Natural killer cell treated with Interleukin-12 subunit alpha and Interleukin-12 subunit beta and Interleukin-15 and Interleukin-18, amount 100 ng/mL, for 72 hours (primary cell): Measurements from ENCODE around the gene RFPL4AL1. TPM values are rescaled to one million over a fixed set of nuclear protein-coding genes. Genes with fewer than 3 reads are reported as not detected.
"Not testable (repeated sequence)": the region's sequence is repeated elsewhere in the genome, so short reads cannot be mapped to it uniquely, and the experiment has no call there.

Source experiments
- ATAC-seq, 2 donors: fragments of 150-1000 bp; cut with Tn5 transposase in 1 of 2; sonication (Bioruptor Pico), chemical (Tn5 transposase) in 1 of 2; 2 replicates each; pipeline ENCODE4 v1.10.0; 2021
- DNase-seq: peaks from one replicate; pipeline ENCODE4 v3.0.0; 2022; ENCODE audit warnings: low spot score
- H3K27ac Mint-ChIP-seq, 2 donors: 1 replicate in 1 of 2; 2 replicates in 1 of 2; pipeline ENCODE4 v1.8.0; 2022; ENCODE audit warnings: mixed read lengths in 2 of 2, mild to moderate bottlenecking in 1 of 2, moderate library complexity in 1 of 2
- H3K27me3 Mint-ChIP-seq, 2 donors: 1 replicate in 1 of 2; 2 replicates in 1 of 2; pipeline ENCODE4 v1.8.0; 2022; ENCODE audit warnings: mixed read lengths in 2 of 2
- H3K36me3 Mint-ChIP-seq: one replicate; pipeline ENCODE4 v1.8.0; 2022; ENCODE audit warnings: mixed read lengths
- H3K4me1 Mint-ChIP-seq, 2 donors: 1 replicate in 1 of 2; 2 replicates in 1 of 2; pipeline ENCODE4 v1.8.0; 2022; ENCODE audit warnings: low read depth in 2 of 2, mixed read lengths in 2 of 2, mild to moderate bottlenecking in 1 of 2
- H3K4me3 Mint-ChIP-seq: one replicate; pipeline ENCODE4 v1.8.0; 2022; ENCODE audit warnings: mixed read lengths
- H3K9me3 Mint-ChIP-seq: 2 replicates; pipeline ENCODE4 v1.8.0; 2022; ENCODE audit warnings: mixed read lengths
- total RNA-seq, 2 donors: library from RNA; stranded (reverse); gene quantifications; one replicate each; pipeline ENCODE4 v1.2.3, GENCODE V29; 2022

The RFPL4AL1 gene
- total RNA-seq: not detected

DNA sequence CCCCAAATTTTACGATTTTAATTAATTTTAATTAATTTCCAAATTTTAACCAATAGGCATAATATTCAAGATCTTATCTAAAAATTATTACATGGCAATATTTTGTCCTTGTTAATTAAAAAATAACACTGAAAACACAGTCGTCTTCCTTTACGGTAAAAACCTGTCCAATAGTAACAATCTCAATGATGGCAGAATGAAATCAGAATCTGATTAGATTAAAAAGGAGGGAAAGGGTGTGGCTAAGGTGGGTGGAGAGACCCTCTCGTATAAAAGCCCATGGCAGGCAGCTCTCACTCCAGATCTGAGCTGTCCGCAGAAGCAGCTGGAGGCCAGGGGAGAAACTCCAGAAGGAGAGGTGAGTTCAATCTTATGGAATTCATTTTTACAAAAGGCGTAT lies at the start of gene RFPL4AL1:
Gene RFPL4AL1, plus strand, starts transcription at position 301 of the 400 bp plus-strand sequence. CDS start 2,687 bp downstream, outside the sequence.
- not testable (repeated sequence) for H3K4me3 Mint-ChIP-seq, H3K4me1 Mint-ChIP-seq, ATAC-seq, H3K9me3 Mint-ChIP-seq, DNase-seq, H3K27ac Mint-ChIP-seq, H3K36me3 Mint-ChIP-seq
- H3K27me3 Mint-ChIP-seq: peaks cover 14 to 17% of the 10 kb centered on the region in 2 donors

DNA sequence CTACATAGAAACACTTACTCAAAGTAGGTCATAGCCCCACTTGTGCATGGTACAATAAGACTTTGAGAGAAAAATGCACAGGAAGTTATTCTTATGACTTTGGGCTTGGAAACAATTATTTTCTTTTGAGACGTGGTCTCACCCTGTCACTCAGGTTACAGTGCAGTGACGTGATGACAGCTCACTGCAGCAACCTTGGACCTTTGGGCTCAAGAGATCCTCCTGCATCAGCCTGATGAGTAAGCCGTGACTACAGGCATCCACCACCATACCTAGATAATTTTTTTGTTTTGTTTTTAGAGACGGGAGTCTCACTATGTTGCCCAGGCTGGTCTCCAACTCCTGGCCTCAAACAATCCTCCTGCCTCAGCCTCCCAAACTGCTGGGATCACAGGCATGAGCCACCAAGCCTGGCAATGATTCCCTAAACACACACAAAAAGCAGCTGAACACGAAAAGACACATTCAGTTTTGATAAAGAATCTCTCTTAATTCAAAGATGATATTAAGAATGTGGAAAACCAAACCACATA lies 48.6 kb upstream of the RFPL4AL1 start:
- H3K27me3 Mint-ChIP-seq: peaks cover 30 to 42% of the 10 kb centered on the region in 2 donors
- DNase-seq: no peak
- no peak overlapping the region for H3K4me3 Mint-ChIP-seq
- H3K27ac Mint-ChIP-seq: no peak overlapping the region
- H3K4me1 Mint-ChIP-seq: no peaks in the 10 kb centered on the region
- peaks cover 6% of the 10 kb centered on the region for H3K36me3 Mint-ChIP-seq
- no peak for ATAC-seq
- H3K9me3 Mint-ChIP-seq: peaks cover 9% of the 10 kb centered on the region

DNA sequence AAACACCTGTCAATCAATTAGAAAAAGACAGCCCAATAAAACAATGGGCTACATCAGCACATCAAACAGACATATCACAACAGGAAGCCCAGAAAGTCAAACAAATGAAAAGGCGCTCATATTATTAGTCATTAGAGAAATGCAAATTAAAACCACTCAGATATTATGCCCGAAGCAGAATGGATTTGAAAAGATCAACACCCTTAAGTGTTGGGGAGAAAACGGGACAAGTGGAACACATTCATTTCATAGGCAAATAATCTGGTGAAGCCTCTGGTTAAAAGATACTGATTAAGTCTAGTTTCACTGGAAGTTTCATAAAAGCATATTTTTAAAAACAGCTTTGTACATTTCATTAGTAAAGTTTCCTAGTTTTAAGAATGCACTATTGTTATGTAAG lies 48.1 kb upstream of the RFPL4AL1 start:
- ATAC-seq (no peak), DNase-seq (no peak)
- H3K4me3 Mint-ChIP-seq: no peak overlapping the region
- H3K27ac Mint-ChIP-seq: no peak overlapping the region
- no peaks in the 10 kb centered on the region for H3K4me1 Mint-ChIP-seq
- H3K27me3 Mint-ChIP-seq: peaks cover 33 to 42% of the 10 kb centered on the region in 2 donors
- H3K36me3 Mint-ChIP-seq: peaks cover 6% of the 10 kb centered on the region
- H3K9me3 Mint-ChIP-seq: peaks cover 9% of the 10 kb centered on the region

DNA sequence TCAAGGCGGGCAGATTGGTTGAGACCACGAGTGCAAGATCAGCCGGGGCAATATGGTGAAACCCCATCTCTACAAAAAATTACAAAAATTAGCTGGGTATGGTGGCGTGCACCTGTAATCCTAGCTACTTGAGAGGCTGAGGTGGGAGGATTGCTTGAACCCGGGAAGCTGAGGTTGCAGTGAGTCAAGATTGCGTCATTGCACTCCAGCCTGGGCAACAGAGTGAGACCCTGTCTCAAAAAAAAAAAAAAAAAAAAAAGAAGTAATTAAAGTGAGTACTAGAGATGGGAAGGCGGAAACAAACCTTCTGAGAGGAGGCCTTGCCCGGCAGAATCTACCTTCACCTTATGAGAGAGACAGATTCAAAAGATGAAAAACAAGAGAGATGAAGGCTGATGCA lies 45.4 kb upstream of the RFPL4AL1 start:
- peaks cover 9% of the 10 kb centered on the region for H3K9me3 Mint-ChIP-seq
- DNase-seq (no peak), ATAC-seq (no peak)
- peaks cover 26 to 40% of the 10 kb centered on the region in 2 donors for H3K27me3 Mint-ChIP-seq
- H3K4me3 Mint-ChIP-seq: no peak overlapping the region
- no peaks in the 10 kb centered on the region for H3K4me1 Mint-ChIP-seq
- H3K36me3 Mint-ChIP-seq: peaks cover 6% of the 10 kb centered on the region
- H3K27ac Mint-ChIP-seq: no peak overlapping the region

DNA sequence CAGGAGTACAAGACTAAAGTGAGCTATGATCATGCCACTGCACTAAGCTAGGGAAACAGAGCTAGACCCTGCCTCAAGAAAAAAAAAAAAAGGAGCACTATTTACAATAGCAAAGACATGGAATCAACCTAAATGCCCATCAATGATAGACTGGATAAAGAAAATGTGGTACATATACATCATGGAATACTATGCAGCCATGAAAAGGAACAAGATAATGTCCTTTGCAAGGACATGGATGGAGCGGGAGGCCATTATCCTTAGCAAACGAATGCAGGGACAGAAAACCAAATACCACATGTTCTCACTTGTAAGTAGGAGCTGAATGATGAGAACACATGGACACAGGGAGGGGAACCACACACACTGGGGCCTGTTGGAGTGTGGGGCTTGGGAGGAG lies 38.5 kb upstream of the RFPL4AL1 start:
- H3K36me3 Mint-ChIP-seq, H3K4me3 Mint-ChIP-seq: not testable (repeated sequence)

DNA sequence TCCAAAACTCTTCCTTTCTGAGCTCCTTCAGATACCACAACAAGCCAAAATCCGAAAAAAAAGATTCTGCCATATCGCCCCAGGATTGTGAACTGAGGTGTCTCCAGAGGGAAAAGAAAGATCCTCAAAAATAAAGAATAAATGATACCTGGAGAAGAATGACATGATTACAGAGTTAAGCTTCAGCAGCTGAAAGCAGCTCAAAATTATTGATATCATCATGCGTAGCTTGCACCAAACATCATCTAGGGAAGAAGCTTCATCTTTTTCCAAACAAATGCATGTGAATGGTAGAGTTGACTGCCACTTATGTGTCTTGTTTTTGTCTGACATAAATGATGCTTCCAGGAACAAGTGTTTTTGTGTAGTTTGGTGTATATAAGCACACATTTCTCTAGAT lies 30.6 kb upstream of the RFPL4AL1 start, which contains the start of gene NLRP9:
Gene NLRP9, minus strand, starts transcription at position 101 of the 400 bp plus-strand sequence. Its CDS starts 28 bp downstream, at position 73.
- ATAC-seq (no peak), DNase-seq (no peak)
- no peaks in the 10 kb centered on the region for H3K9me3 Mint-ChIP-seq
- no peaks in the 10 kb centered on the region for H3K4me1 Mint-ChIP-seq
- no peak within 1 kb of the TSS for H3K4me3 Mint-ChIP-seq
- H3K27ac Mint-ChIP-seq: no peak within 1 kb of the TSS
- no peaks in the 10 kb centered on the region for H3K36me3 Mint-ChIP-seq
- peaks cover 2 to 14% of the 10 kb centered on the region in 2 donors for H3K27me3 Mint-ChIP-seq

More for the DNA sequence above, 38.5 kb upstream of the RFPL4AL1 start:
- H3K9me3 Mint-ChIP-seq, ATAC-seq, H3K27ac Mint-ChIP-seq, H3K27me3 Mint-ChIP-seq, DNase-seq, H3K4me1 Mint-ChIP-seq: not testable (repeated sequence)

DNA sequence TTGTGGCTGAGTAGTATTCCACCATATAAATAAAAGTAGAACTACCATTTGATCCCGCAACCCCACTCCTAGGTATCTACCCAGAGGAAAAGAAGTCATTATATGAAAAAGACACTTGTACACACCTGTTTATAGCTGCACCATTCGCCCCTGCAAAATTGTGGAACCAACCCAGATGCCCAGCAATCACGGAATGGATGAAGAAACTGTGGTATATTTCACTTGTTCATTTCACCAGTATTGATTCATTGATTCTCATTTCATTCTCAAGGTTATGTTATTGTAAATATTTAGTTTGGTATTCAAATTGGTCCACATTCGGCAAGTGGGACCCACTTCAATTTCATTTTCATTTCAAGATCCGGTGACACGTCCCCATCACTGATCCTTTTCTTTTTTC lies 18.2 kb upstream of the RFPL4AL1 start:
- Mint-ChIP-seq H3K36me3 (no peaks in the 10 kb centered on the region), H3K27me3 (peaks cover 3 to 10% of the 10 kb centered on the region in 2 donors), H3K4me1 (no peaks in the 10 kb centered on the region), H3K4me3 (no peak overlapping the region), H3K27ac (no peak overlapping the region), H3K9me3 (no peaks in the 10 kb centered on the region)
- DNase-seq: no peak
- no peak for ATAC-seq

DNA sequence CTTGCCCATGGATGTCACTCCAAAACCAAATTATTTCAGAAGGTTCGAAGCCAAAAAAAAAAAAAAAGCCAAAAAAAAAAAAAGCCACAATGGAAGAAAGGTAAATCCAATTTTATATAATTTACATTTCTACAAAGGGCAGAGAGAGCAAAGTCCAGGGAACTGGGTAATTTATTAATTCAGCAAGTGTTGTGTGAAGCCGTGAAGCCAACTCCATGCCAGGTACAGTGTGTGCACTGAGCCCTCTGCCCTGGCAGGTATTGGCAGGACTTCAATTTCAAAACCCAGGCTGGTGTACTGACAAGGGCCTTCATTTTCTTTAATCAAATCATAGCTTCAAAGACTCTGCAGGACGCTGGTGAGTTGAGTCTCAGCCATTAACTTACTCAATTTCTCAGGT lies 15.5 kb upstream of the RFPL4AL1 start:
- Mint-ChIP-seq H3K4me1 (no peaks in the 10 kb centered on the region), H3K27ac (no peak overlapping the region), H3K36me3 (no peaks in the 10 kb centered on the region), H3K9me3 (peaks cover 3% of the 10 kb centered on the region), H3K27me3 (peaks cover 3 to 27% of the 10 kb centered on the region in 2 donors), H3K4me3 (no peak overlapping the region)
- DNase-seq (no peak), ATAC-seq (no peak)

DNA sequence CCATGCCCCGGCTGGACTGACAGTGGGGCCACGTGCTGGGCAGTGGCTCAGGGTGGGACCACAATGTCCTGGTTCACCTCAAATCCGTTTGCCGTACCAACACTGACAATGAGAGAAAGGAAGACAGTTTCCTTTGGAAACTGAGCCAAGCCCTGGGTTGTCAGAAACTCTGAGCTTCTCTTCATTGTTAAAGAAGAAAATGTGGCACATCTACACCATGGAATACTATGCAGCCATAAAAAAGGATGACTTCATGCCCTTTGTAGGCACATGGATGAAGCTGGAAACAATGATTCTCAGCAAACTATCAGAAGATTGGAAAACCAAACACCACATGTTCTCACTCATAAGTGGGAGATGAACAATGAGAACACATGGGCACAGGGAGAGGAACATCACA lies 12.1 kb upstream of the RFPL4AL1 start:
- DNase-seq, H3K4me1 Mint-ChIP-seq, H3K36me3 Mint-ChIP-seq: not testable (repeated sequence)

DNA sequence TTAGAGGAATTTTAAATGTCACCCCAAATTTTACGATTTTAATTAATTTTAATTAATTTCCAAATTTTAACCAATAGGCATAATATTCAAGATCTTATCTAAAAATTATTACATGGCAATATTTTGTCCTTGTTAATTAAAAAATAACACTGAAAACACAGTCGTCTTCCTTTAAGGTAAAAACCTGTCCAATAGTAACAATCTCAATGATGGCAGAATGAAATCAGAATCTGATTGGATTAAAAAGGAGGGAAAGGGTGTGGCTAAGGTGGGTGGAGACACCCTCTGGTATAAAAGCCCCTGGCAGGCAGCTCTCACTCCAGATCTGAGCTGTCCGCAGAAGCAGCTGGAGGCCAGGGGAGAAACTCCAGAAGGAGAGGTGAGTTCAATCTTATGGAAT lies 10.1 kb upstream of the RFPL4AL1 start, which contains the start of gene RFPL4A:
Gene RFPL4A, plus strand, starts transcription at position 301 of the 400 bp plus-strand sequence. CDS start 2,704 bp downstream, outside the sequence.
- H3K9me3 Mint-ChIP-seq, H3K36me3 Mint-ChIP-seq, H3K4me3 Mint-ChIP-seq, ATAC-seq, H3K4me1 Mint-ChIP-seq, DNase-seq, H3K27ac Mint-ChIP-seq: not testable (repeated sequence)
- peaks cover 4 to 34% of the 10 kb centered on the region in 2 donors for H3K27me3 Mint-ChIP-seq

More for the DNA sequence above, 12.1 kb upstream of the RFPL4AL1 start:
- H3K4me3 Mint-ChIP-seq, H3K27ac Mint-ChIP-seq, ATAC-seq, H3K9me3 Mint-ChIP-seq: not testable (repeated sequence)
- peaks cover 7 to 43% of the 10 kb centered on the region in 2 donors for H3K27me3 Mint-ChIP-seq

DNA sequence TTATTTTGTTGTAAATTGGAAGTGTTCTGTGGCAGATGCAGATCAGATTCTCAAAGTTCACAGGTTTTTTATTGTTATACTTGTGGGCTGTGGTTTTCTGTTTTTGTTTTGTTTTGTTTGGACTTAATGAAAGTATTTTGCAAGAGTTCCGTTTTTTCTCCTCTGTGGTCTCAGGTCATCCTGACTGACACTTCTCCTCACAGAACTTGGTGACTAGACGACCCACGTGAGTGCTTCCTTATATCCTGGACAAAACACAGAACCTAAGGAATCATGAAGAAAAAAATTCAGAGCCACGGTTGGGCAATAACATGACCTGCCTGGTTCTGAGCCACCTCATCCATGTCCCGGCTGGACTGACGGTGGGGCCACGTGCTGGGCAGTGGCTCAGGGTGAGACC lies 2.5 kb upstream of the RFPL4AL1 start:
- peaks cover 0 to 3% of the 10 kb centered on the region in 2 donors for H3K4me1 Mint-ChIP-seq
- H3K27ac Mint-ChIP-seq: no peak overlapping the region
- H3K27me3 Mint-ChIP-seq: peaks cover 16 to 22% of the 10 kb centered on the region in 2 donors
- no peak overlapping the region for H3K4me3 Mint-ChIP-seq
- H3K9me3 Mint-ChIP-seq: no peaks in the 10 kb centered on the region
- ATAC-seq (no peak), DNase-seq (no peak)
- H3K36me3 Mint-ChIP-seq: no peaks in the 10 kb centered on the region

DNA sequence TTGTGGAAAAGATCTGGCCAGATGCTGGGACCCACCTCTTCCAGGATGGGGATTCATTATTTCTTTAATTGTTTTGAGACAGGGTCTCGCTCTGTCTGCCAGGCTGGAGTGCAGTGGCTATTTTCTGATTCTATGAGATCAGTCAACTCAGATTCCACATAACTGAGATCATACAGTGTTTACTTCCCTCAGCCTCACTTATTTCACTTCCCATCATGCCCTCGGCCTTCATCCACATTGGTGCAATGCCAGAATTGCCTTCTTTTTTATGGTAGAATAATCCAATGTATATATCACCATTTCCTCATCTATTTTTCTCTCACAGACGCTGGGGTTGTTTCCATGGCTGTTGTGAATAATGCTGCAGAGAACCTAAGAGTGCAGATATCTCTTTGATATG lies 714 bp downstream of the RFPL4AL1 start:
- H3K4me1 Mint-ChIP-seq, H3K27ac Mint-ChIP-seq, DNase-seq, H3K4me3 Mint-ChIP-seq, H3K36me3 Mint-ChIP-seq, ATAC-seq, H3K9me3 Mint-ChIP-seq: not testable (repeated sequence)
- H3K27me3 Mint-ChIP-seq: peaks cover 13 to 15% of the 10 kb centered on the region in 2 donors

DNA sequence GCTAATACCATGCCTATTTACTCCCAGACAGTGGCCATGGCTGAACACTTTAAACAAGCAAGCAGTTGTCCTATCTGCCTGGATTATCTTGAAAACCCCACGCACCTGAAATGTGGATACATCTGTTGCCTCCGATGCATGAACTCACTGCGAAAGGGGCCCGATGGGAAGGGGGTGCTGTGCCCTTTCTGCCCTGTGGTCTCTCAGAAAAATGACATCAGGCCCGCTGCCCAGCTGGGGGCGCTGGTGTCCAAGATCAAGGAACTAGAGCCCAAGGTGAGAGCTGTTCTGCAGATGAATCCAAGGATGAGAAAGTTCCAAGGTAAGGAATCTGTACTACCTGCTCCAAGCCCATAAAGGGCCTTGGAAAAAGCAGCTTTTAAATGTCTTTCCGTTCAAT lies 8.6 kb downstream of the RFPL4AL1 start:
- no peaks in the 10 kb centered on the region for H3K36me3 Mint-ChIP-seq
- no peak for ATAC-seq
- H3K4me3 Mint-ChIP-seq: no peak overlapping the region
- no peaks in the 10 kb centered on the region for H3K4me1 Mint-ChIP-seq
- H3K9me3 Mint-ChIP-seq: no peaks in the 10 kb centered on the region
- no peak for DNase-seq
- no peak overlapping the region for H3K27ac Mint-ChIP-seq
- peaks cover 0 to 22% of the 10 kb centered on the region in 2 donors for H3K27me3 Mint-ChIP-seq

DNA sequence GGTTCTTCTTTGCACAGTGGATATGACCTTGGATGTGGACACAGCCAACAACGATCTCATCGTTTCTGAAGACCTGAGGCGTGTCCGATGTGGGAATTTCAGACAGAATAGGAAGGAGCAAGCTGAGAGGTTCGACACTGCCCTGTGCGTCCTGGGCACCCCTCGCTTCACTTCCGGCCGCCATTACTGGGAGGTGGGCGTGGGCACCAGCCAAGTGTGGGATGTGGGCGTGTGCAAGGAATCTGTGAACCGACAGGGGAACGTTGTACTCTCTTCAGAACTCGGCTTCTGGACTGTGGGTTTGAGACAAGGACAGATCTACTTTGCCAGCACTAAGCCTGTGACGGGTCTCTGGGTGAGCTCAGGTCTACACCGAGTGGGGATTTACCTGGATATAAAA lies 9.4 kb downstream of the RFPL4AL1 start:
- Mint-ChIP-seq H3K9me3 (no peaks in the 10 kb centered on the region), H3K27me3 (peaks cover 2 to 22% of the 10 kb centered on the region in 2 donors)

DNA sequence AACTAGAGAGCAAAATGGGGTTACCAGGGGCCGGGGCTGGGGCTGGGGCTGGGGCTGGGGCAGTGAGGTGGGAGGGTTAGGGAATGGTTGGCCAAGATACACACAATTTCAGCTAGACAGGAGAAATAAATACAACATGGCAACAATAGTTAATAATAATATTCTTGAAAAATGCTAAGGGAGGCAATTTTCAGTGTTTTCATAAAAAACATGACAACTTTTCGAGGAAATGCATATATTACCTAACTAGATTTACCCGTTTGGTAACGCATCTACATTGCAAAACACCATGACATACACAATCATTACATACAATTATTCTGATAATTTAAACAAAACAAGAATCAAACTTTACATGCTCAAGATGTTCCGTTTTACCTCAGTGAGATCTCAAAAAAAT lies 12.2 kb downstream of the RFPL4AL1 start:
- Mint-ChIP-seq H3K9me3 (no peaks in the 10 kb centered on the region), H3K36me3 (no peaks in the 10 kb centered on the region), H3K27ac (no peak overlapping the region), H3K27me3 (peaks cover 2 to 15% of the 10 kb centered on the region in 2 donors), H3K4me1 (no peaks in the 10 kb centered on the region), H3K4me3 (no peak overlapping the region)
- DNase-seq: no peak
- ATAC-seq: no peak

More for the DNA sequence above, 9.4 kb downstream of the RFPL4AL1 start:
- DNase-seq (no peak), ATAC-seq (no peak)
- no peak overlapping the region for H3K27ac Mint-ChIP-seq
- no peaks in the 10 kb centered on the region for H3K36me3 Mint-ChIP-seq
- no peaks in the 10 kb centered on the region for H3K4me1 Mint-ChIP-seq
- H3K4me3 Mint-ChIP-seq: no peak overlapping the region
